ENCODE data around the gene PROS1. TPM values are rescaled to one million over a fixed set of nuclear protein-coding genes. Genes with fewer than 3 reads are reported as not detected.

PROS1 gene
- polyA plus RNA-seq, 1 of the 3 experiments (the other 2 are of a cell fraction): 9.1 TPM

DNA sequence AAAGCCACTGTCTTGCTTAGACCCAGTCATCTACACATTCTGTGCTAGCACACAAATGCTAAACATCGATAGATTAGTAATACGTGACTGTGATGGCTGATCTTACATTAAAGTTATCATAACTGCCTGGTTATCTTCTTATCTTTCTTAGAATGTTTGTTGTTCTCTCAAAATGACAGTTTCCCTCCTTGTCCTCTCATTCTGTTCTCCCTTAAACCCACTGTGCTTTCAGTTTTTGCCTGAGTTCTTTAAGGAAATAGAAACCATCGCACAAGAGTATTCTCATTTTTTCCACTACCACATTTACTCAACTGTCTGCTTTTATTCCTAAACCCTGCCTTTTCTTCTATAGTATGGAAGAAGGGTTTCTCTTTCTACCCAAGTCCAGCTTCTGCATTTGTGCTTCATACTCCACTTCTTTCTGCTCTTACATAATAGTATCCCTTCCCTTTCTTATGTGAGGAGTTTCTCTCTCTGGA lies 37.6 kb upstream of the PROS1 start (continued):
- TF ChIP-seq, protein P1, sequence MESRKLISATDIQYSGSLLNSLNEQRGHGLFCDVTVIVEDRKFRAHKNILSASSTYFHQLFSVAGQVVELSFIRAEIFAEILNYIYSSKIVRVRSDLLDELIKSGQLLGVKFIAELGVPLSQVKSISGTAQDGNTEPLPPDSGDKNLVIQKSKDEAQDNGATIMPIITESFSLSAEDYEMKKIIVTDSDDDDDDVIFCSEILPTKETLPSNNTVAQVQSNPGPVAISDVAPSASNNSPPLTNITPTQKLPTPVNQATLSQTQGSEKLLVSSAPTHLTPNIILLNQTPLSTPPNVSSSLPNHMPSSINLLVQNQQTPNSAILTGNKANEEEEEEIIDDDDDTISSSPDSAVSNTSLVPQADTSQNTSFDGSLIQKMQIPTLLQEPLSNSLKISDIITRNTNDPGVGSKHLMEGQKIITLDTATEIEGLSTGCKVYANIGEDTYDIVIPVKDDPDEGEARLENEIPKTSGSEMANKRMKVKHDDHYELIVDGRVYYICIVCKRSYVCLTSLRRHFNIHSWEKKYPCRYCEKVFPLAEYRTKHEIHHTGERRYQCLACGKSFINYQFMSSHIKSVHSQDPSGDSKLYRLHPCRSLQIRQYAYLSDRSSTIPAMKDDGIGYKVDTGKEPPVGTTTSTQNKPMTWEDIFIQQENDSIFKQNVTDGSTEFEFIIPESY (IDR thresholded peaks at IDR 0.05; ENCODE audit: borderline replicate concordance, low read depth): no peak
- no peak for TF ChIP-seq SMC3 (IDR thresholded peaks at IDR 0.05; ENCODE audit: low read depth, low read length)
- TF ChIP-seq, protein P2, sequence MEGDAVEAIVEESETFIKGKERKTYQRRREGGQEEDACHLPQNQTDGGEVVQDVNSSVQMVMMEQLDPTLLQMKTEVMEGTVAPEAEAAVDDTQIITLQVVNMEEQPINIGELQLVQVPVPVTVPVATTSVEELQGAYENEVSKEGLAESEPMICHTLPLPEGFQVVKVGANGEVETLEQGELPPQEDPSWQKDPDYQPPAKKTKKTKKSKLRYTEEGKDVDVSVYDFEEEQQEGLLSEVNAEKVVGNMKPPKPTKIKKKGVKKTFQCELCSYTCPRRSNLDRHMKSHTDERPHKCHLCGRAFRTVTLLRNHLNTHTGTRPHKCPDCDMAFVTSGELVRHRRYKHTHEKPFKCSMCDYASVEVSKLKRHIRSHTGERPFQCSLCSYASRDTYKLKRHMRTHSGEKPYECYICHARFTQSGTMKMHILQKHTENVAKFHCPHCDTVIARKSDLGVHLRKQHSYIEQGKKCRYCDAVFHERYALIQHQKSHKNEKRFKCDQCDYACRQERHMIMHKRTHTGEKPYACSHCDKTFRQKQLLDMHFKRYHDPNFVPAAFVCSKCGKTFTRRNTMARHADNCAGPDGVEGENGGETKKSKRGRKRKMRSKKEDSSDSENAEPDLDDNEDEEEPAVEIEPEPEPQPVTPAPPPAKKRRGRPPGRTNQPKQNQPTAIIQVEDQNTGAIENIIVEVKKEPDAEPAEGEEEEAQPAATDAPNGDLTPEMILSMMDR (IDR thresholded peaks at IDR 0.05): no peak
- no peak for TF ChIP-seq JUND (IDR thresholded peaks at IDR 0.05)
- no peak for TF ChIP-seq ELF1 (IDR thresholded peaks at IDR 0.05)
- no peak for TF ChIP-seq RFX5 (IDR thresholded peaks at IDR 0.05; ENCODE audit: low read length)
- TF ChIP-seq NRF1 (IDR thresholded peaks at IDR 0.05; ENCODE audit: low read depth, low read length): no peak
- TF ChIP-seq, protein P3, sequence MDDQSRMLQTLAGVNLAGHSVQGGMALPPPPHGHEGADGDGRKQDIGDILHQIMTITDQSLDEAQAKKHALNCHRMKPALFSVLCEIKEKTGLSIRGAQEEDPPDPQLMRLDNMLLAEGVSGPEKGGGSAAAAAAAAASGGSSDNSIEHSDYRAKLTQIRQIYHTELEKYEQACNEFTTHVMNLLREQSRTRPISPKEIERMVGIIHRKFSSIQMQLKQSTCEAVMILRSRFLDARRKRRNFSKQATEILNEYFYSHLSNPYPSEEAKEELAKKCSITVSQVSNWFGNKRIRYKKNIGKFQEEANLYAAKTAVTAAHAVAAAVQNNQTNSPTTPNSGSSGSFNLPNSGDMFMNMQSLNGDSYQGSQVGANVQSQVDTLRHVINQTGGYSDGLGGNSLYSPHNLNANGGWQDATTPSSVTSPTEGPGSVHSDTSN (IDR thresholded peaks at IDR 0.05): no peak
- TF ChIP-seq, protein P4, sequence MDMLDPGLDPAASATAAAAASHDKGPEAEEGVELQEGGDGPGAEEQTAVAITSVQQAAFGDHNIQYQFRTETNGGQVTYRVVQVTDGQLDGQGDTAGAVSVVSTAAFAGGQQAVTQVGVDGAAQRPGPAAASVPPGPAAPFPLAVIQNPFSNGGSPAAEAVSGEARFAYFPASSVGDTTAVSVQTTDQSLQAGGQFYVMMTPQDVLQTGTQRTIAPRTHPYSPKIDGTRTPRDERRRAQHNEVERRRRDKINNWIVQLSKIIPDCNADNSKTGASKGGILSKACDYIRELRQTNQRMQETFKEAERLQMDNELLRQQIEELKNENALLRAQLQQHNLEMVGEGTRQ (IDR thresholded peaks at IDR 0.05; ENCODE audit: borderline replicate concordance, low read depth, low read length): no peak
- TF ChIP-seq MEF2A (IDR thresholded peaks at IDR 0.05; ENCODE audit: borderline replicate concordance, low read depth): no peak

DNA sequence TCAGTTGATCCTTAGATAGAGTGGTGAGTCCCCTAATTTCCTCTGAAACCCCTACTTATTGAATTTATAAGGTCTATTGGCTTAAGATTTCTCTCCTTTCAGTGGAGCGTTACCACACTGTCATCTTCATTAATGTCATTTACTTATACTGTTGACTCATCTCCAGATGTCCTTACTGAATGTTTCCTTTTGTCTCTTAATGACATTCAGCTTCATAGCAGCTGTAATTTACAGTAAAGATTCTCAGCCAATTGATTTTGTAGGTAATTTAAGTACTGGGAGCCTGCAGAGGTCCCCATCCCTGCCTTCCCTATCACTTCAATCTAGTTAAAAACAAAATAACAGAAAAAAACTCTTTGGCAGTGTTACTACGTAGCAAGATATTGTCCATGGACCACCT lies 35.9 kb upstream of the PROS1 start:
- Histone ChIP-seq H3K9ac (no peak overlapping the region), H3K4me2 (no peak overlapping the region), H4K20me1 (ENCODE audit: insufficient read depth) (no peaks in the 10 kb centered on the region), H3K27ac (ENCODE audit: low read depth in 2 of 2, low read length in 1 of 2) (peak overlapping the region in 1 of 2 experiments; percentile 60; a peak in 2 of 4 replicates), H3K9me3 (no peaks in the 10 kb centered on the region), H3K4me1 (ENCODE audit: control insufficient read depth in 1 of 2, insufficient read depth in 2 of 2, low read depth in 1 of 2, low read length in 1 of 2) (peaks cover 0 to 7% of the 10 kb centered on the region in 2 experiments; a peak in 1 of 4 replicates), H3K27me3 (ENCODE audit: insufficient read depth) (no peaks in the 10 kb centered on the region), H3K79me2 (ENCODE audit: insufficient read depth) (no peaks in the 10 kb centered on the region), H3K4me3 (ENCODE audit: low read depth in 2 of 2, low read length in 1 of 2) (no peak overlapping the region), H3K36me3 (replicated peaks in 1 of 2; ENCODE audit: control insufficient read depth in 1 of 2, insufficient read depth in 2 of 2, low read length in 1 of 2) (no peaks in the 10 kb centered on the region), H3F3A (replicated peaks; ENCODE audit: insufficient read depth) (no peaks in the 10 kb centered on the region), H2AFZ (ENCODE audit: low read depth) (no peak overlapping the region), H3K9me2 (no peaks in the 10 kb centered on the region)
- 60% methylated on average over 2 of the region's 2 CpGs for WGBS (ENCODE audit: low lambda C conversion rate)
- ChIA-PET POLR2A (no interaction called here), CTCF (interaction anchor here (0.7 to 2.4 kb wide), 4 partner anchors 8 to 240 kb away, joined by 3 to 8 read pairs (median 4); no protein-coding TSS in a partner anchor)
- peak; percentile 14 for DNase-seq
- TF ChIP-seq SIN3A (IDR thresholded peaks at IDR 0.05; ENCODE audit: borderline replicate concordance, low read depth, low read length) (no peak), EP300 (IDR thresholded peaks at IDR 0.05; ENCODE audit: borderline replicate concordance in 1 of 2, low read depth in 1 of 2, low read length in 1 of 2) (peak in 1 of 2 experiments; percentile 51; a peak in 1 of 4 replicates), TCF12 (IDR thresholded peaks at IDR 0.05) (0 out of 2 replicates have a peak, but pooled peaks have one; percentile 19), GABPA (IDR thresholded peaks at IDR 0.05; ENCODE audit: low read depth) (no peak)
